Thoracic aorta (tissue), 2 donors: ENCODE results near the gene LRRC31. TPM values are rescaled to one million over a fixed set of nuclear protein-coding genes. Genes with fewer than 3 reads are reported as not detected.

Source experiments
- ATAC-seq: fragments of 150-250 bp; one replicate; pipeline ENCODE4 v1.8.0; 2017; ENCODE audit warnings: low read depth; ENCODE audit not compliant: insufficient number of reproducible peaks, low FRiP score
- DNase-seq: peaks from one replicate; pipeline ENCODE4 v3.0.0-alpha.2; 2020; ENCODE audit warnings: low spot score
- H3K27ac ChIP-seq, 2 donors: fragments of 200-600 bp; sonication (generic); 1 replicate in 1 of 2; 2 replicates in 1 of 2; pipeline ENCODE4 v1.5.1; 2016; ENCODE audit warnings: mild to moderate bottlenecking in 2 of 2, moderate library complexity in 2 of 2
- H3K27me3 ChIP-seq: fragments of 200-600 bp; sonication (generic); replicated peaks from 2 replicates; pipeline ENCODE4 v1.6.0; 2016; ENCODE audit warnings: mild to moderate bottlenecking; ENCODE audit not compliant: insufficient read depth
- H3K36me3 ChIP-seq: fragments of 200-600 bp; sonication (generic); one replicate; pipeline ENCODE4 v1.5.1; 2016
- H3K4me1 ChIP-seq, 2 donors: fragments of 200-600 bp; sonication (generic); 1 replicate in 1 of 2; 2 replicates in 1 of 2; pipeline versions ENCODE4 v1.5.1 to v1.6.0; 2016; ENCODE audit warnings: low read depth in 2 of 2, mild to moderate bottlenecking in 1 of 2; ENCODE audit not compliant: control insufficient read depth in 1 of 2
- H3K4me3 ChIP-seq: fragments of 200-600 bp; sonication (generic); 2 replicates; pipeline ENCODE4 v1.5.1; 2016; ENCODE audit warnings: mild to moderate bottlenecking
- H3K9me3 ChIP-seq: fragments of 200-600 bp; sonication (generic); 2 replicates; pipeline ENCODE4 v1.5.1; 2016
- CTCF ChIP-seq: fragments of 200-600 bp; sonication (generic); IDR thresholded peaks from one replicate; pipeline ENCODE4 v1.5.1; 2019; ENCODE audit warnings: antibody characterized with exemption
- total RNA-seq, 2 donors: library from RNA; depleted of rRNA; stranded (reverse); fragments of >200 nt; gene quantifications; one replicate each; pipeline versions ENCODE4 v1.1.0 to v1.2.3, GENCODE V29; 2016

LRRC31 gene
- total RNA-seq, 2 donors from 2014 or later: not detected

DNA sequence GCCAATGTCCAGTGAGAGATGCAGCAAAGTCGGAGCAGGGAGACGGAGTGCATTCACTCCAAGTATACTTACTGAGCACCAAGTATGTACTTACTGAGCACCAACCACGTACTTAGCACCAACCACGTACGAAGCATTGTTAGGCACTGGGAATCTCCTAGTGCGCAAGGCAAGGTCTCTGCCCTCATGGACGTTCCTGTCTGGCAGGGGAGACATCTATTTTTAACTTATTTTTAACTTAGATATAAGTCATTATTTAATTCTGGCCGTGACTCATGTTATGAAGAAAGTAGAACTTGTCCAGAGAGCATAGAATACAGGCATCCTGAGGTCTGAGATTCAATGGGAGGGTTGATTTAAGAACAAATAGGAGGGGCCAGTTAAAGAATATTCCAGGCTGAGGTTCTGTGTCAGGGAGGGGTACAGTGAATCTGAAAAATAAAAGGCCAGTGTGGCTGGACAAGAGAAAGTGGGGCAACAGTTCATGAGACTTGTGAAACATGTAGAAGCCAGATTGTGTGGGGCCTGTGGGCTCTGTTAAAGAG, 9.3 kb upstream of the LRRC31 start:
- no peak overlapping the region for H3K4me3 ChIP-seq
- no peak overlapping the region for H3K27ac ChIP-seq
- H3K4me1 ChIP-seq: peaks cover 0 to 11% of the 10 kb centered on the region in 2 donors
- no peak for DNase-seq
- no peaks in the 10 kb centered on the region for H3K36me3 ChIP-seq
- no peaks in the 10 kb centered on the region for H3K27me3 ChIP-seq
- TF ChIP-seq CTCF: no peak
- ATAC-seq: no peak
- H3K9me3 ChIP-seq: no peaks in the 10 kb centered on the region

DNA sequence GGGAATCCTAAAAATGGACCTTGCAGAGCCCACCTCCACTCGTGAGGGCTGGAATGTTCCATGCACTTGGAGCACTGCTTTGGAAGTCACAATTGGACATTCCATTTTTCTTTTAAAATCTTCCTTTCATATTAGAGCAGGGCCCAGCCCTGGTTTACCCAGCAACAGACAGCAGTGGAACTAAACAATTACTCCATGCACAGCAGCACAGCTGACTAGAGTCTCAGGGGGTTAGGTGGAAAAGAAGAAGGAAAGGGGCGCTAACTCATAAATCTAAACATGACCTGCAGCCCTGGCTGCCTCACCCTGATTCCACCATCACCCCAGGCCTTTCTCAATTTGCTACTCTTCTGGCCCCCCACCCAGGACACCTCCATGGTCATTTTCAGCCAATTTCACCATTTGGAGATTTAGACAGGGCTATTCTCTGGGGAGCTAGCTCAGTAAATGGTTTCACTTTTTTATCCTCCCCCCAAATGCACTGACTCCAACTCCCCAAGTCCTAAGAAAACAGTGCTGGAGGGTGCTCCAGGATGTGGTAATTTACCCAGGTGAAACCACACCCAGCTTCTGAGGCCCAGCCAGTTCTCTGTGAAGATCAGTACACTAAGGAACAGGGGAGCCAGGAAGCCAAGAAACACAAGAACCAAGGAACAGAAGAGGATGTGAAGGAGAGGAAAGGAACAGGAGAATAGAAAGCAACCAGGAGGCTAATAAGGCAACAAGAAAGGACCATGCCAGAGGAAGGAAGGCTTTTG, 1.6 kb upstream of the LRRC31 start:
- Histone ChIP-seq H3K9me3 (no peaks in the 10 kb centered on the region), H3K4me1 (no peaks in the 10 kb centered on the region), H3K27me3 (no peaks in the 10 kb centered on the region), H3K36me3 (no peaks in the 10 kb centered on the region), H3K4me3 (no peak overlapping the region), H3K27ac (no peak overlapping the region)
- ATAC-seq: no peak
- no peak for TF ChIP-seq CTCF
- no peak for DNase-seq

DNA sequence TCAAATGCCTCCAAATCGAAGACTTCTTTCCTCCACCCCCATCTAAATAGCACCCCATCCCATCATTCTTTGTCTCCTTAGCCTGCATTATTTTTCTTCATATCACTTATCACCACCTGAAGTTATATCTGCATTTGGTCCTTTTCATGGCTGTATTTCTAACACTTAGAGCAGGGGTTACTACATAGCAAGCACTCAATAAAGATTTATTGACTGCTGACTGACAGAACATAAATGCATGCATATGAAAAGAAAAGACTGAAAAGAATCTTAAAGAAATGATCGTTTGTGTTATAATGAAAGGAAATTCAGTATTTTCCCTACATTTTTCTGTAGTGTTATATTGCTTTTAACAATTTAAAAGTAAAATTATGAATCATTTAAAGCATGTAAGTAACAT, 1.4 kb downstream of the LRRC31 start:
- no peaks in the 10 kb centered on the region for H3K36me3 ChIP-seq
- DNase-seq (no peak), ATAC-seq (no peak)
- H3K27me3 ChIP-seq: no peaks in the 10 kb centered on the region
- H3K27ac ChIP-seq: no peak overlapping the region
- no peak for TF ChIP-seq CTCF
- H3K4me3 ChIP-seq: no peak overlapping the region
- H3K9me3 ChIP-seq: no peaks in the 10 kb centered on the region
- no peaks in the 10 kb centered on the region for H3K4me1 ChIP-seq

- Histone ChIP-seq H3K36me3 (no peaks in the 10 kb centered on the region), H3K27me3 (no peaks in the 10 kb centered on the region), H3K9me3 (no peaks in the 10 kb centered on the region), H3K27ac (no peak overlapping the region), H3K4me3 (no peak overlapping the region), H3K4me1 (no peaks in the 10 kb centered on the region)
- DNase-seq (no peak), ATAC-seq (no peak)
- TF ChIP-seq CTCF: no peak
These were observed 2.0 kb downstream of the LRRC31 start for GRCh38 chr3:169867584-169868210.

DNA sequence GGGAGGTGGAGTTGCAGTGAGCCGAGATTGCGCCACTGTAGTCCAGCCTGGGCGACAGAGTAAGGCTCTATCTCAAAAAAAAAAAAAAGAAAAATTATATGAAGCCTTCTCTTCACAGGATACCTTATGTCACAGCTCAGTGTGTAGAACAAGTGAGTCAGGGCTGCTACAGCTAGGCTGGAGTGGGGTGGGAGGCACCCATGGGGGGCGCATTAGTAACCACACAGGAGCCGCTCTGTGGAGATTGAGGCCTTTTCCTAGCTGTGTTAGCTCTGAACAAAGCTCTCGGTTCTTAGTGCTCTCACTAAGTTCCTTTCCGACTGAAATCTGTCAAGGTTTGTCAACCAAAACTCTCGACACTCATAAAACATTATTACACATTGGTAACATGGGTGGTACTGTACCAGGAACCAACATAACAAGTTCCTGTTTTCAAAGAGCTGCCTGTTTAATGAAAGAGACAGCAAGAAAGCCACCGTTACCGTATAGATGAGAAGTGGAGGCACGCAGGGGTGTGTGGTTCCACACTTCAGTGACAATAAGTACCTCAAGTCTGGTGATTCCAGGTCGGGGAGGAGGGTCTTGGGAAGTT, 4.5 kb downstream of the LRRC31 start:
- H3K27ac ChIP-seq: no peak overlapping the region
- H3K36me3 ChIP-seq: no peaks in the 10 kb centered on the region
- H3K4me1 ChIP-seq: no peaks in the 10 kb centered on the region
- DNase-seq (no peak), ATAC-seq (no peak)
- H3K4me3 ChIP-seq: no peak overlapping the region
- H3K27me3 ChIP-seq: no peaks in the 10 kb centered on the region
- TF ChIP-seq CTCF: no peak
- H3K9me3 ChIP-seq: no peaks in the 10 kb centered on the region
